Neural cell (in vitro differentiated cells): Measurements from ENCODE around the gene DTX1. TPM values are rescaled to one million over a fixed set of nuclear protein-coding genes. Genes with fewer than 3 reads are reported as not detected.

Source experiments
- H2AFZ ChIP-seq: fragments of 200-600, 300-800 bp; sonication (generic), shearing (Covaris generic); 2 replicates; pipeline ENCODE4 v1.6.0; 2014; ENCODE audit warnings: low read depth, mild to moderate bottlenecking, antibody characterized with exemption, low read length, moderate library complexity
- H3F3A ChIP-seq: fragments of 200-600 bp; shearing (Covaris generic); 2 replicates; pipeline ENCODE4 v1.6.1; 2016; ENCODE audit warnings: mild to moderate bottlenecking, moderate library complexity, mixed read lengths, antibody characterized with exemption, low read length; ENCODE audit not compliant: insufficient read depth, poor library complexity, severe bottlenecking
- H3K27ac ChIP-seq: fragments of 200-600, 300-800 bp; sonication (generic), shearing (Covaris generic); 2 replicates; pipeline ENCODE4 v1.5.1; 2014; ENCODE audit warnings: mild to moderate bottlenecking, low read length, moderate library complexity
- H3K27me3 ChIP-seq: fragments of 300-800, 200-600 bp; sonication (generic), shearing (Covaris generic); 2 replicates; pipeline ENCODE4 v1.6.0; 2014; ENCODE audit warnings: mild to moderate bottlenecking, low read depth, low read length, moderate library complexity; ENCODE audit not compliant: insufficient read depth
- H3K36me3 ChIP-seq: fragments of 300-800, 200-600 bp; sonication (generic), shearing (Covaris generic); 2 replicates; pipeline ENCODE4 v1.5.1; 2014; ENCODE audit warnings: mild to moderate bottlenecking, antibody characterized with exemption, low read length, moderate library complexity; ENCODE audit not compliant: insufficient read depth
- H3K4me2 ChIP-seq: fragments of 300-800, 200-600 bp; sonication (generic), shearing (Covaris generic); 2 replicates; pipeline ENCODE4 v1.6.0; 2014; ENCODE audit warnings: mild to moderate bottlenecking, low read length
- H3K4me3 ChIP-seq: fragments of 300-800, 200-600 bp; sonication (generic), shearing (Covaris generic); 2 replicates; pipeline ENCODE4 v1.5.1; 2014; ENCODE audit warnings: mild to moderate bottlenecking, low read length, moderate library complexity
- H3K79me2 ChIP-seq: fragments of 200-600 bp; shearing (Covaris generic); replicated peaks from 2 replicates; pipeline ENCODE4 v1.6.0; 2014; ENCODE audit warnings: mild to moderate bottlenecking, low read length, moderate library complexity; ENCODE audit not compliant: insufficient read depth
- H3K9ac ChIP-seq: fragments of 300-800, 200-600 bp; sonication (generic), shearing (Covaris generic); 2 replicates; pipeline ENCODE4 v1.6.1; 2016; ENCODE audit warnings: mild to moderate bottlenecking, low read length, mixed read lengths
- H3K9me2 ChIP-seq: fragments of 200-600 bp; shearing (Covaris generic); 2 replicates; pipeline ENCODE4 v1.6.1; 2016; ENCODE audit warnings: mild to moderate bottlenecking, low read length, mixed read lengths; ENCODE audit not compliant: insufficient read depth
- H3K9me3 ChIP-seq: fragments of 200-600, 300-800 bp; sonication (generic), shearing (Covaris generic); 2 replicates; pipeline ENCODE4 v1.6.1; 2016; ENCODE audit warnings: mild to moderate bottlenecking, mixed run types, low read length, moderate library complexity, mixed read lengths
- H4K20me1 ChIP-seq: fragments of 200-600 bp; shearing (Covaris generic); 2 replicates; pipeline ENCODE4 v1.6.1; 2016; ENCODE audit warnings: mild to moderate bottlenecking, mixed run types; ENCODE audit not compliant: insufficient read depth
- CTCF ChIP-seq: fragments of 450-650 bp; IDR thresholded peaks from 2 replicates; pipeline ENCODE4 v1.5.1; 2014; ENCODE audit warnings: antibody characterized with exemption, mild to moderate bottlenecking, moderate library complexity; ENCODE audit not compliant: poor library complexity, severe bottlenecking
- EP300 ChIP-seq: fragments of 450-650 bp; conservative IDR thresholded peaks from 2 replicates; pipeline ENCODE4 v1.6.1; 2014; ENCODE audit warnings: antibody characterized with exemption, mild to moderate bottlenecking, moderate library complexity; ENCODE audit not compliant: poor library complexity, severe bottlenecking
- EZH2 ChIP-seq: fragments of 200-600, 300-800 bp; shearing (Covaris generic), sonication (generic); IDR thresholded peaks from 2 replicates; pipeline ENCODE4 v1.6.1; 2014; ENCODE audit warnings: antibody characterized with exemption, low read length, borderline replicate concordance, mild to moderate bottlenecking; ENCODE audit not compliant: insufficient read depth, poor library complexity, severe bottlenecking
- MXI1 ChIP-seq: fragments of 450-650 bp; conservative IDR thresholded peaks from 2 replicates; pipeline ENCODE4 v1.6.1; 2014; ENCODE audit warnings: antibody characterized with exemption, mild to moderate bottlenecking; ENCODE audit not compliant: poor library complexity, severe bottlenecking
- POLR2AphosphoS5 ChIP-seq: IDR thresholded peaks from 2 replicates; pipeline ENCODE4 v1.6.1; 2012
- RAD21 ChIP-seq: fragments of 450-650 bp; conservative IDR thresholded peaks from 2 replicates; pipeline ENCODE4 v1.6.1; 2014; ENCODE audit warnings: antibody characterized with exemption, mild to moderate bottlenecking, moderate library complexity
- REST ChIP-seq: IDR thresholded peaks from 2 replicates; pipeline ENCODE4 v1.6.1; 2012; ENCODE audit warnings: borderline replicate concordance
- SMC3 ChIP-seq: fragments of 450-650 bp; conservative IDR thresholded peaks from 2 replicates; pipeline ENCODE4 v1.6.1; 2014; ENCODE audit warnings: antibody characterized with exemption, mild to moderate bottlenecking, moderate library complexity; ENCODE audit not compliant: poor library complexity
- TAF1 ChIP-seq: IDR thresholded peaks from 2 replicates; pipeline ENCODE4 v1.6.1; 2012; ENCODE audit warnings: low read depth
- polyA plus RNA-seq: library from polyadenylated mRNA; depleted of rRNA; stranded (reverse); fragments of >200 nt; gene quantifications from 2 replicates; pipeline ENCODE4 v1.2.3, GENCODE V29; 2014

The DTX1 gene
- polyA plus RNA-seq, 1 donor from 2014 or later = 30.7 TPM

GRCh38 chr12:113145720-113146551, 89.4 kb downstream of the DTX1 start:
- no peak overlapping the region for H3K27ac ChIP-seq
- H3K9me3 ChIP-seq = no peaks in the 10 kb centered on the region
- no peak overlapping the region for H3K4me3 ChIP-seq
- H3K4me2 ChIP-seq = no peak overlapping the region
- no peaks in the 10 kb centered on the region for H3K36me3 ChIP-seq
- no peaks in the 10 kb centered on the region for H4K20me1 ChIP-seq
- H3K9ac ChIP-seq = no peak overlapping the region
- H3K9me2 ChIP-seq = no peaks in the 10 kb centered on the region
- H3K79me2 ChIP-seq = no peaks in the 10 kb centered on the region
- no peaks in the 10 kb centered on the region for H3K27me3 ChIP-seq
- no peaks in the 10 kb centered on the region for H3F3A ChIP-seq
- no peak overlapping the region for H2AFZ ChIP-seq
- TF ChIP-seq REST (no peak), RAD21 (no peak), MXI1 (no peak), TAF1 (no peak), EP300 (no peak), CTCF (no peak), POLR2AphosphoS5 (no peak), EZH2 (no peak), SMC3 (no peak)

GRCh38 chr12:113146999-113147398, 90.5 kb downstream of the DTX1 start:
- no peaks in the 10 kb centered on the region for H3F3A ChIP-seq
- no peak for TF ChIP-seq CTCF
- no peak for TF ChIP-seq EZH2
- TF ChIP-seq TAF1 = no peak
- TF ChIP-seq SMC3 = no peak
- TF ChIP-seq RAD21 = no peak

More at GRCh38 chr12:113146999-113147398, 90.5 kb downstream of the DTX1 start:
- Histone ChIP-seq H2AFZ (no peak overlapping the region), H3K27ac (no peak overlapping the region), H3K79me2 (no peaks in the 10 kb centered on the region), H4K20me1 (no peaks in the 10 kb centered on the region), H3K4me3 (no peak overlapping the region), H3K9ac (no peak overlapping the region), H3K4me2 (no peak overlapping the region), H3K27me3 (no peaks in the 10 kb centered on the region), H3K36me3 (no peaks in the 10 kb centered on the region), H3K9me3 (no peaks in the 10 kb centered on the region), H3K9me2 (no peaks in the 10 kb centered on the region)

Other genes starting within 250 kb of the DTX1 start
- not detected in 2 replicates for gene OAS1, start 149.8 kb upstream of the DTX1 start, polyA plus RNA-seq
- not detected in 2 replicates for gene OAS3, start 118.3 kb upstream of the DTX1 start, polyA plus RNA-seq
- gene OAS2, start 78.2 kb upstream of the DTX1 start, polyA plus RNA-seq = not detected in 2 replicates
- 0.14 and 0.15 TPM in 2 replicates for gene RASAL1, start 79.0 kb downstream of the DTX1 start, polyA plus RNA-seq
- gene CFAP73, start 93.0 kb downstream of the DTX1 start, polyA plus RNA-seq = not detected in 2 replicates
- 52.2 and 63.3 TPM in 2 replicates for gene DDX54, start 128.7 kb downstream of the DTX1 start, polyA plus RNA-seq
- 22.8 and 23.3 TPM in 2 replicates for gene RITA1, start 129.0 kb downstream of the DTX1 start, polyA plus RNA-seq
- gene TPCN1, start 164.7 kb downstream of the DTX1 start, polyA plus RNA-seq = 3.8 and 4.0 TPM in 2 replicates